Activated effector memory CD4-positive, alpha-beta T cell treated with Interleukin-2 at 50 U/mL for 16 hours (primary cell): ENCODE data around the gene DYNLT5.
"Not testable (repeated sequence)": the region's sequence is repeated elsewhere in the genome, so short reads cannot be mapped to it uniquely, and the experiment has no call there.

Experiments used
- DNase-seq: peaks from one replicate; pipeline ENCODE4 v3.0.0-alpha.2; 2020

The DYNLT5 gene

DNA sequence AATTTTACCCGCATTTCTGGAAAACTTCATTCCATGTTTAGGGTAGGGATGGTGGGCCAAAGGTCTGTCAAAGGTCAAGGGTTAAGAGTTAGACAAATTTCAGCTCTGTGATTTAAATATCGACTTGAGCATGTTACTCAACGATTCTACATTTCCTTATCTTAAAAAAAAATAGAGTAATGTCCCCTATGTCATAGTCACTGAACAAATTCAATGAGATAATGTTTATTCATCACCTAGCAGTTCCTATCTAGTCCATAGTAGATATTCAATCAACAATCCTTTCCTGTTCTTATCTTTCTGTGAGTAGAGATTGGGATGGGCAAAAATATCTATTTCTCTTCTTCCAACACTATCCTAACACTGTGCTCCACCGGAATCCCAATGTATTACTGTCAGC, 1.1 kb upstream of the DYNLT5 start:
- DNase-seq = no peak

DNA sequence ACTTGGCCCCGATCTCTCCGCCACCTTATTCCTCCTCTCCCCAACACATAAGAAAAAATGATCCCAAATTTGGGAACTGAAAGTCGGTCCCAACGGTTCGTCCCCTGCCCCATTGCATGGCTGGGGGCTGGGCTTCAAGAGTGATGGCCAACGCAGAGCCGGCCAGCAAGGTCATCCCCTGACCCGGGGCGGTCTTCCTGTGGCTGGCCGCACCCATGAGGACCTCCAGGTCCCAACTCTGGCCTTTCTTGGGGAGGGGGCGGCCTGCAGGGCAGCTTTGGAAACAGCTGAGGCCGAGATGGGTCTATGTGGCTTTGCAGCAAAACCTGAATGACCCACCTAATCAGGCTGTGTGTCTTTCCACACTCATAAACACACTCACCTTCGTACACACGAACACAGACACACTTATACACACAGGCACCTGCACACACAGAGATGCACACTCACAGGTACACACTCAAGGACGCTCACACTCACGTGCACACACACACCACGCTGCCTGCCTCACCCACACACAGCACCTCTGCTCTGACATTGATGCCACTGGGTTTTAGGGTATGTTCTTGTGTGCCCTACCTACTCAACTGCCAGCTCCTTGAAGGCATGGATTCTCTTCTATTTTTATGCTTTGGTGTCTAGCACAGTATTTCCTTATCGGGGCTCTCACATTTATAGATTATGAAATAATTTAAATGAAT, 562 bp downstream of the DYNLT5 start:
- DNase-seq = no peak

DNA sequence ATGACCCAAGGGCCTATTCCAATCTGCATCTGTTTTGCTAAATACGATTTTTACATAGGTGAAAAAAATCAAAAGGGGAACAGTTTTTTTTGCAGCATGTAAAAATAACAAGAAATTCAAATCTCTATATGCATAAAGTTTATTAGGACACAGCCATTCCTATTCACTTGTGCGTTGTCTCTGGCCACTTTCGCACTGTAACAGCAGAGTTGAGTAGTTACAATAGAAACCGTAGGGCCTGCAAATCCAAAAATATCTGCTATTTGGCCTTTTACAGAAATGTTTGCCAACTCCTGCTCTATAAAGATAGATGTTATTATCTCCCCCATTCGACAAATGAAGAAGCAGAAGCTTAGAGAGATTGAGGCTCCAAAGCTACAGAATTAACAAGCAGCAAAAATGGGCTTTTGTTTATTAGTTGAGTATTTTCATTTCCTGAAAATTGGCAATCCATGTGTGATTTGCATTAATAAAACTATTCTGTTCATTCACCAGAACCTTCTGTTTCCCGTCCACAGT, 5.5 kb downstream of the DYNLT5 start:
- DNase-seq = no peak

DNA sequence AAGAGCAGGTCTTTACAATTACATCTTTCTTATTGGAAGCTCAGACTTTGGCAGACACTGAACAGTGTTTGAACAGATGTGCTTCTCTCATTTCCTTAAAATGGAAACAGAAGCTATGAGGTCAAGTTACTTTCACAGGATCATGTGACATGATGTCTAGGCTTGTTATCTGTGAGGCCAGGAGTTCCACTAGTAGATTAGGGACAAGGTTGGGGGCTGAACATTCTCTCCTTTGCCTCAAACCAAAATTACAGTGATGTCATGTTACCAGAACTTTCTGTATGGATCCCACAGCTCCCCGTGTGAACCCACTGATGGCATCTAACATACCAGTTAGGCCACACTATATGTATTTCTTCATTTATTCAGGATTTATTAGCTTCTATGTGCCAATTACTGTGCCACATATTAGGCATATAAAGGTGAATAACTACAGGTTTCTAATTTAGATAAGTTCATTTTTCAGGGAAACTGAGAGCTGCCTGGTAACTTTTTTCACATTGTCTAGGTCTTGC, 6.0 kb downstream of the DYNLT5 start:
- DNase-seq = no peak

DNA sequence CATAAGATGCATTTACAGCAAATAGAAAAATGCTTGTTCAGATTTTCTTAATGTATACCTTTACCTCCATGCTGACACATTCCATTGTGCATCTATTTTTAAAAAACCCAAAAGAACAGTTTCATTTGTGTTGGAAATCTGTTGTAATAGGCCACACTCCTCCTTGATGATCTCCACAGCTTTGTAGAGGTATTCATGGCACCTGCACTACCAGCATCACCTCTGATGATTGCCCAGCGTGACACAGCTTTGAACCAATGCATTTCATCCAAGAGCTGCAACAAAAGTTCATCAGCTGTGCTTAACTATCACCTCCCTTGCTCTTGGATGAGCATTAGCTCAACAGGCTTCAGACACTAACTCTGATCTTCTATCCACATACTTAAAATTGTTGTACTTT, 8.2 kb downstream of the DYNLT5 start:
- no peak for DNase-seq

DNA sequence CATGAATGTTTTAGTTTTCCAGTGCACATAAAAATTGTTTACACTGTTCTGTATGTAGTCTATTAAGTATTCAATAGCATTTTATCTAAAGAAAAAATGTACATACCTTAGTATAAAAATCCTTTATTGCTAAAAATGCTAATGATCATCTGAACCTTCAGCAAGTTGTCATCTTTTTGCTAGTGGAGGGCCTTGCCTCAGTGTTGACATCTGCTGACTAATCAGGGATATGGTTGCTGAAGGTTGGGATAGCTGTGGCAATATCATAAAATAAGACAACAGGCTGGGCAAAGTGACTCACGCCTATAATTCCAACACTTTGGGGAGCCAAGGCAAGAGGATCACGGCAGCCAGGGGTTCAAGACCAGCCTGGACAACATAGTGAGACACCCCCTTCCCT, 9.0 kb downstream of the DYNLT5 start:
- DNase-seq = no peak

DNA sequence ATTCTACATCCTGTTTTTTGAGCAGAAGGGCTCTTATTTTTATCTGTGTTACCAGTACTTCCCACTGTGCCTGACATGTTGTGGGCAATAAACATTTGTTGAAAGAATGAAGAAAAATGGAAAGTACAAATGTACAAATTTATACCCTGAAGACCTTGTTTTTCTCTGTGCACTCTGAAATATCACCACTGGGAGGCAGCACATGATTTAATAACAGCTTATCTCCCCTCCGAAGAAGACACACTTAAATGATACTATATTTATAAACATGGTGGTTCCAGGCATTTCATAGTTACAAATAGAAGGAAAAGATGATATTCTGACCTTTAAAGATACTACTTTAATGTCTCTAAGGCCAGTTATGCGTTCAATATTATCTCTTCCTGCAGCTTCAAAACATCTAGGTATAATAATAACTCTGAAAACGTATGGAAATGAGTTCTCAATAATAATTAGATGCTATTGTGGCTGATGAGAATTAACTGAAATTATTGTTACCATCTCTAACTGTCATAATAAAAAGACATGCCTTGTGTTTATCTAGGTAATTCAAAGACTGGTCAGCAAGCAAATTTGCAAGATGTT, 12.8 kb downstream of the DYNLT5 start:
- no peak for DNase-seq

DNA sequence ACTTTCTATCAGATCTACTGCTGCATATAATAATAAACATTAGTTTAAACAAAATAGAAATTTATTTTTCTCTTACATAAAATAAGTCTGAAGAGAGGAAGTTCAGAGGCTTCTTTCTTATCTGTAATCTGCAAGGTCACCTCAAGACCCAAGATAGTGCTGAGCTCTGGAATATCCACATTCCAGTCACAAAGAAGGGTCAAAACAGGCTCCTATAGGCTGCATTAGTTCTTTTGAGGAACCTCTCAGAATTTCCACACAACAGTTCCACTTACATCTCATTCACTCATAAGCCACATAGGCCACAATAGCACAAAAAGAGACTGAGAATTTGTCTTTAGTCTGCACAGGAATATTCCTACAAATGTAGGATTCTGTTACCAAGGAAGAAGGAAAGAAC, 15.4 kb downstream of the DYNLT5 start:
- DNase-seq = no peak

DNA sequence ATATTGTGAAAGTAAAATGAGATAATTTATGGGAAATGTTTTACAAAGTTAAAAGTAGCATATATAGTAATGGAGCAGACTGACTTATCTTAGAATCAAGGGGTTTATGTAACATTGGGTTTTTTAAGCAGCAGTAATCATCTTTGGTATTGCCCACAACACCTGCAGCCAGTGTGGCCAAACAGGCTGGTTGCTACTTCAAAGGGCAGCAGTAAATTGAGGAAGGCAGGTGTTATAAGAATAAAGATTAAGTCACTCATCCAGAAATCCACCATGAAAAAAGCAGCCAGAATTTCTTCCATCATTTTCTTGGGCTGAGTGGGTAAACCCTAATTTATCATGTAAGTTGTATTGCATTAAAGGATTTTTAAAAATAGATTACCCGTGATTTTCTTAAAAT, 16.7 kb downstream of the DYNLT5 start:
- DNase-seq = no peak

DNA sequence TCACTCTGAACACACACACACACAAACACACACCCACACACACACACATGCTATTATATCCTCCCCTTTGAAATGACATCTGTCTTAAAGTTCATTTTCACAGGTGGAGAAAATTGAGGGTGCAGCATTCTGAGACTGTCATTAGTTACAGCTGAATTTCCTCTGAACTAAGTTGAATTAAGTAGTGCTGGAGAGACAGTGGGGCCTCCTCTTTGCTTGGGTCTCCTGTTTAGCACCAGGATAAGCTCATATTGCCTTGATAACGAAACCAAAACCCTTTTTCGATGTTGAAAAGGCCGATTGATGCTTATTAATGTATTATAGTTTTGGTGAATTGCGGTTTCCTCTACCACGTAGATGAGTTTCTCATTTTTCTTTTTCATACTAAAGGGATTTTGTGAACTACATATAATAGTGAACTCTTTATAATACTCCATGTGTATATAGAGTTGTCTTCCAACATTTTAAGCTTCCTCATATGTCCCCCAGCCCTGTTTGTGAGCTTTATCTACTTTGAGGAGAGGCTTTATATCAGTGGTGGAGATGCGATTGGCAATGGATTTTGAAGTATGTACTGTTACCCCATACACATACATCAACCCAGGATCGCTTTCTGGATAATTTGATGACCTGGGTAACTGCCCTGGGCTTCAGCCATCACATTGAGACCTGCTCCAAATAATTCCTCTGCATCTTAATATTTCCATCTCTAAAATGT, 17.4 kb downstream of the DYNLT5 start:
- DNase-seq = no peak

DNA sequence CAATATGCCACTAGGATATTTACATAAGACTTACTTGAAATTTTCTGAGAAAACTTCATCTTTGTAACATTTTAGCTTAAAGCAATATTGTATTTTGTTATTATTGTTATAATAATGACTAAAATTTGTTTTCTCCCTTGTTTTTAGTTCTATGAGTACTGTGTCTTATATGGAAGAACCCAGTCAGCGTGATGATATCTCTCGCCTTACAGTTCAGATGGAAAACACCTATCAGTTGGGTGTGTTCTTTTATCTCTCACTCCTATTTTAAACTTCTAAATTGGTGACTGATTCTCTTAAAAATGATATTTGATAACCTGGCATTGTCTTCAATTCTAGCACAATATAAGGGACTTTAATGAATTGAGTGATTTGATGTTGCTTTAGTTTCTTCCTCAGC, 18.0 kb downstream of the DYNLT5 start:
- no peak for DNase-seq

DNA sequence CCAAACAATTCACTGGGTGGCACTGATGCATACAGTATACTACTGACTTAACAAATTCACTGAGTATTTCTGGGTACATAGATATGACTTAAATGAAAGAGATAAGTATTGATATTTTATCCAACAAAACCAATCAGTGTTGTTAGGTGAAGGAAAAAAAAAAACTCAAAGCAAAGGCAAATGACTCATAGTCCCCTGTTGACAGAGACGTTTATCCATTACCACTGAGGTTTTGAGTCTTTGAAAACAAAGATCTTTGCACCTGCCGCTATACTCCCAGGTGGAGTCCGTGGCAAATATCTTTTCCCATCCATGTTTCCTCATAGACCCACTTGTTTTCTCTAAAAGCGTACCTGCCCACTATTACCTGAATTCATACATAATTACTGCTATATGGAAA, 18.4 kb downstream of the DYNLT5 start:
- no peak for DNase-seq

DNA sequence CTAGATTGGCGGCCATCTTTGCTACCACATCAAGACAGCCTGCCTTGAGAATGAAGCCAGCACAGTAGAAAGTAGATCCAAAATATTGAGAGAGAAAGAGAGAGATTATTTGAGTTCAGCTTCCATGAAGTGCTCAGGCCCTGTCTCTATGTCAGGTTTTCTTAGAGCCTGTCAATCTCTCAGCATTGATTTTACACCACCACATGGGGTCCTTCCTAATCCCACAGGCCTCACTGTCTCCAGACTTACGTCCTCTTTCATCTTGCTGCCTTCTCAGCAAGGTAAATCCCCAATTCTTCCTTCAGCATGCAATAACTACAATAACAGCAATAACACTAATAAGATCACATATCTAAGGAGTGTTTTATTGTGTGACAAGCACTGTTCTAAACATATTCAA, 21.0 kb downstream of the DYNLT5 start:
- no peak for DNase-seq

DNA sequence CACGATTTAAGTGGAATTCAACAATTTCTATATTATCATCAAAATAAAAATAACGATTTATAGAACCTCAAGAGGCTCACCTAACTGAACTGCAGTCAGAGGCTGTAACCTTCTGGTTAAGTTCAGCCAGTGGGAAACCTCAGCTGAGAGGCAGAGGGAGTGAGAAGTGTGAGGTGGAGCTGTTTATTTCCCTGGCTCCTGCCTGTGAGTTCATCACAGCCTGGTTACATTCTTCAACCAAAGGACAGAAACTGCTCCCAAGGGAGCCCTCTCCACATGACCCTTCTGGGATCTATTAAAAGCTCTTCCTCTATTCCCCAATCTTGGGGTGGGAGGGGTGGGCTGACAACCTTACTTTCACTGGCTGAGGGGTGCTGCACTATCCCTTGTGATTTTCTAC, 22.2 kb downstream of the DYNLT5 start:
- no peak for DNase-seq

DNA sequence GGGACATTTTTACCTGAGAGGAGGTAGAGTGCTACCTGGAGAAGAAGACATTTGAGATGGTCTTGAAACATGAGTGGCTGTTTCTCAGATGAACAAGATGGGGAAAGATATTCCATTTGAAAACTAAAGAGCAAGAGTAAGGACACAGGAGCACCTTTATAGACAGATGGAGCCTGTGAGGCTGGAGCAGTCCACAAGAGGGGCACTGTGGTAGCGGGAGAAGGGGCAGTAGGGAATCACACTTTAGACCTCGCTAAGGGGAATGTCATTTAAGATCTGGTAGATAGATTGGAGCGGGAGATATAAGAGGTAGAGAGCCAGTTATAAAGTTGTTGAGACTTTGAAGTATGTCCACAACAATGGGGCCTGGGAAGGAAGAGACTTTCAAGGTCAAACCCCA, 23.4 kb downstream of the DYNLT5 start:
- no peak for DNase-seq

DNA sequence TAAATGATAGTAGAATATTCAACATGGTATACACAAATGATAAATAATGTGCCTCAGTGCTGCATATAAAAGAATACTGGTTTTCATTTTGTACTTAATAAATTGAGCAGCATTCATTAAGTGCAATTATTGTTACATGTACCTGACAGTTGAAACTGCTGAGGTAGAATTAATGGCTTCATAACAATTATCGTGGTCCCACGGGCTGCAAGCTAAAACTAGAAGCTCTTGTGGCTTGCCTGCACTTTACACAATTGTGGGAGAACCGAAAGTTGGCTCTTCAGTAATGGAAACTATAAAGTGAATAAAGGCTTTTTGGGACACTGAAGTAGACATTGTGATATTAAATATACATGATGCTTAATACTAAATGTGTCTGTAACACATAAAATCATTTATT, 25.6 kb downstream of the DYNLT5 start:
- DNase-seq = no peak

DNA sequence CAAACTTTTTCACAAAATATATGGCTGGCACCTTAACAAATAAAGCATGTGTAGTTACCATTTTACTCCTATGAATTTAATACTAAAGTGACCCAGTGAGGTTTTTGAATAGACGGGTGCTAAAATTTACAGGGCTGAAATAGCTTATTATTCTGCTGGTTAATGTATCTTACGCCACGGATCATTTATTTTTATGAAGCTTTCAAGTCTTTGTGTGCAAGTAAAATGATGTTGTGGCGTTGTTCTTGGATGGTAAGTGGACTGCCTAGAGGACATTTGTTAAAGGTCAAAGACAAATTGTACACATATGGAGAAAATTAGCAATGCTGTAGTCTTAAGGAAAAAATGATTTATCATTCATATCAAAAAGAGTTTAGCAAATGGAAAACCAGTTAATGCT, 26.0 kb downstream of the DYNLT5 start:
- DNase-seq = no peak

DNA sequence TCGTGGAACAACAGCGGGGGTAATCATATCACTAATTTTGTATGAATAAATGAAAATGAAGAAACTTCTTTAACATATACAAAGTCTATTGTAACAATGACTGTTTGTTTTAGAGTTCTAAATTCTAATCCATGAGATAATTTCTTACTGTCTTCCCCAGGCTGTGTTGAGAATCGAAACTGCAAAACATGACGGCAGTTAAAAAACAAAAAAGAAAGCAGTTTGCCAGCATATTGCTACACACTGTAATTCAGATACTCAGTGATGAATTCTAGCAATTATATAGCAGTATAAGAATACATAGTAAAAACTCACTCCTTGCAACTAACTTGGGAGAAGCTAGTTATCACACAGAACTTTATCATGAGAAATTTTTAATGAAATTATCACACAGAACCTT, 26.7 kb downstream of the DYNLT5 start:
- no peak for DNase-seq

DNA sequence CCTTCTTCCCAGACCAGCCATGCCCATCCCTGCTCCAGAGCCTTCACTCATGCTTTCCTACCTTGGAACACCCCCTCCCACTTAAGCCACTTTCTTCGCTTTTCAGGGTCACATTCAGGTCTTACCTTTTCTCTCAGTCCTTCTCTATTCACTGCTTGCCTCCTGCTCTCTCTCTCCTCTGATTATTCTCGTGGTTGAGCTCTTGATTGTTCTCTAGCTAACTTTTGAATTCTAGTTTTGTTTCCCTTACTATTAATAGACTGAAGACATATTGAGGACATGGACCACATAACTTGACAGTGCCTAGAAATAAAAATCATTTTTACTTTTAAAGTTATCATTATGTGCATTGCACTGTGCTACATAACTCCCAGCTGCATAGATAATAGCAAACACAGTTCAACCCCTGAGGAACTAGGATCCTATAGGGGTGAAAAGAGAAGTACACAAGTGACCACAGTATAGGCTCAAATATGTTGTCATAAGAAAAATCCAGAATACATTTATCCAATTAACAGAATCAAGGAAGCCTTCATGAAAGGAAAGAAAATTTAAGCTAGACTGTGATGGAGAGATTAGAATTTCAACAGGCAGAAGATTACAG, 27.3 kb downstream of the DYNLT5 start:
- DNase-seq = no peak

DNA sequence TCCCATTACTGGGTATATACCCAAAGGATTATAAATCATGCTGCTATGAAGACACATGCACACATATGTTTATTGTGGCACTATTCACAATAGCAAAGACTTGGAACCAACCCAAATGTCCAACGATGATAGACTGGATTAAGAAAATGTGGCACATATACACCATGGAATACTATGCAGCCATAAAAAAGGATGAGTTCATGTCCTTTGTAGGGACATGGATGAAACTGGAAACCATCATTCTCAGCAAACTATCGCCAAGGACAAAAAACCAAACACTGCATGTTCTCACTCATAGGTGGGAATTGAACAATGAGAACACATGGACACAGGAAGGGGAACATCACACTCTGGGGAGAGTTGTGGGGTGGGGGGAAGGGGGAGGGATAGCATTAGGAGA, 33.5 kb downstream of the DYNLT5 start:
- DNase-seq = not testable (repeated sequence)

DNA sequence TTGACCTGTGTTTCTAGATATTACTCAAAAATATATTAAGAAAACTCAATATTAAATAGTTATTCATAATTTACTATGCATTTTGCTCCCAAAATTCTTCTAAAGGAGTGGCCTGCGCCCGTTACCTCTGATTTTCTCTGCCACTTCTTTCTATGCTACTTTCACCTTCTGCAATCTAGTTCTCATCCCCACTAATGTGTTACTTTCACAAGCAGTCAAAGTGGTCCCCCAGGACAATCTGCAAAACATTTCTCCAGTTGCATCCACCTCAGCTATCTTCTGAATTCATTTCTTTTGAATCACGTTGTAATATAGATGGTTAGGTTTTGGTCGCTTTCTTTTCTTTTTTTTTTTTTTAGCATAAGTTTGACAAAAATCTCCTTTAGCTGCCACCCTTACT, 35.4 kb downstream of the DYNLT5 start:
- no peak for DNase-seq

DNA sequence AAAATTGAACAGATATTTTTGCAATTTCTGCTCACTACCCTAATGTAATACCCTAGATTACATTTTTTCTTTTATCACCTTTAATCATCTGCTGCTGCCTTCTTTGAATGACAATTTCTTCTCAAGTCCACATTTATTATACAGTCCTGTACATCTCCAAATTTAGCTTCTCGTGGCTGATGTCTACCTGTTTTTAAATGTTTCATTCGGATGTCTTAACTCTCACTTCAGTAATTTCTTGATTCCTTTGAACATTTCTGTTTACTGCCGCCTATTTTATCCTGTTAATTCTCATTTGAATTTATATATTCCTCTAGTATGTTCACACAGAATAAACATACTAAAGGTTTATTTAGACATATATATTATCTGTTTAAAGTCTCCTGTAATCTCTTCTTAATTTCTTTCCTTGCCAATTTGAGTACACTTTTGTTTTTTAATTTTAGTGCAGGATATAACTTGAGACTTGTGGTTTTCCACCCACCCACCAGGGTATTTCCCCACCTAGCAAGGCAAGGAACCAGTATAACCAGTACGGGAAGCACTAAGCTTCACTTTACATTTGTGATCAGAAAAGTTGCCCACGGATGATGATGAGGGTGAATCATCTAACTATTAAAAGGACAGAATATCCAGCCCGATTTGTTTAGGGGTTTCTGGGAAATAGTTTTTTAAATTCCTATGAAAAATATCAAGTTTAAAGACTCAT, 36.1 kb downstream of the DYNLT5 start:
- no peak for DNase-seq
